ENCODE data around the gene GAS6.

DNA sequence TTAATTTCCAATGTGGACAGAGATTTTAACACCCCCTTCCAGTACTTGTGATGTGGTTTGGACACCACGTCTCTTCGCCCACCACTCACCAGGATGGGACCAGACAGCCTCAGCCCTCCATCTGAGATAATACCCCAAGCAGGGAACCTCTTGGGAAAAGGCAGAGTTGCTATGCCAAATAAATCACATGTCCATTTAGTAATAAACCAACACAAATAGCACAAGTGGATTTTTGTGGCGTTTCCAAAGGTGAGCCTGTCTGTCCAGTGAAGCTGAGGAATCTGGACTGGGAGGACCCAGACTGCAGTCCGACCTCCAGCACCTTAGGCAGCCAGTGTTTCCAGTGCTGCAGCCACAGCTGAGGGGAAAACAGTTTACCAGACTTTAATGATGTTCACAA is 34.1 kb upstream of the GAS6 start:
- TF ChIP-seq CTCF (conservative IDR thresholded peaks at IDR 0.05; ENCODE audit: low read depth, low read length) (no peak), EZH2 (IDR thresholded peaks at IDR 0.05; ENCODE audit: low read length, unreplicated experiment) (no peak)
